Activated B cell treated with CpG ODN at 0.5 μM for 24 hours (primary cell): ENCODE measurements around the gene LRIF1. TPM values are rescaled to one million over a fixed set of nuclear protein-coding genes. Genes with fewer than 3 reads are reported as not detected.
A peak's percentile ranks its signal among the peaks of the same experiment; 100 is the strongest.

Source experiments
- ATAC-seq: fragments of 200-7000 bp; cut with Tn5 transposase; one replicate; pipeline ENCODE4 v1.10.0; 2021; ENCODE audit warnings: low read depth, mild to moderate bottlenecking, moderate library complexity
- CTCF ChIA-PET: fragments of 350-600 bp; sonication (Branson Sonifier 250); formaldehyde crosslinking; loops from one replicate; lab custom pipeline; 2021; ENCODE audit warnings: antibody characterized with exemption; lab: Charles Lee
- POLR2A ChIA-PET: fragments of 350-600 bp; sonication (Branson Sonifier 250); formaldehyde crosslinking; loops from one replicate; lab custom pipeline; 2021; ENCODE audit warnings: antibody characterized with exemption; lab: Charles Lee
- DNase-seq: peaks from one replicate; pipeline ENCODE4 v3.0.0; 2022
- H3K27ac Mint-ChIP-seq: one replicate; pipeline ENCODE4 v1.8.0; 2020; ENCODE audit warnings: mixed read lengths
- H3K27me3 Mint-ChIP-seq: one replicate; pipeline ENCODE4 v1.8.0; 2021; ENCODE audit warnings: mixed read lengths
- H3K36me3 Mint-ChIP-seq: one replicate; pipeline ENCODE4 v1.8.0; 2021; ENCODE audit warnings: low read depth, mixed read lengths
- H3K4me1 Mint-ChIP-seq: one replicate; pipeline ENCODE4 v1.8.0; 2021; ENCODE audit warnings: mixed read lengths
- H3K4me3 Mint-ChIP-seq: one replicate; pipeline ENCODE4 v1.8.0; 2020; ENCODE audit warnings: mild to moderate bottlenecking, mixed read lengths
- H3K9me3 Mint-ChIP-seq: one replicate; pipeline ENCODE4 v1.8.0; 2020; ENCODE audit warnings: mixed read lengths
- CTCF ChIP-seq: fragments of 200-600 bp; IDR thresholded peaks from one replicate; pipeline ENCODE4 v1.8.0; 2022; ENCODE audit warnings: antibody characterized with exemption, mild to moderate bottlenecking
- intact Hi-C: fragments of 100-400 bp; cut with micrococcal nuclease; formaldehyde crosslinking; loops from one replicate; pipeline ENCODE4 v1.15.1; 2024
- total RNA-seq: library from RNA; stranded (reverse); gene quantifications from 2 replicates; pipeline ENCODE4 v1.2.3, GENCODE V29; 2022

The LRIF1 gene
- total RNA-seq, 1 donor from 2014 or later: 17.0 TPM

GRCh38 chr1:110912784-110913183 lies 50.9 kb downstream of the LRIF1 start:
- Mint-ChIP-seq H3K4me1 (peaks cover 6% of the 10 kb centered on the region), H3K27me3 (no peaks in the 10 kb centered on the region), H3K4me3 (no peak overlapping the region), H3K9me3 (peaks cover 4% of the 10 kb centered on the region), H3K36me3 (no peaks in the 10 kb centered on the region), H3K27ac (no peak overlapping the region)
- POLR2A ChIA-PET: no interaction called here
- DNase-seq (no peak), ATAC-seq (no peak)
- intact Hi-C loops: no loop called here
- CTCF ChIA-PET: no interaction called here
- TF ChIP-seq CTCF: no peak

- no peak for TF ChIP-seq CTCF
- peaks cover 4% of the 10 kb centered on the region for H3K9me3 Mint-ChIP-seq
- peak overlapping the region; percentile 57 for H3K27ac Mint-ChIP-seq
- no peaks in the 10 kb centered on the region for H3K27me3 Mint-ChIP-seq
- intact Hi-C loops: loop anchor here (2.0 kb wide), 1 partner anchor 15 kb away; no protein-coding TSS in a partner anchor
- ATAC-seq: peak; percentile 26
- peaks cover 41% of the 10 kb centered on the region for H3K4me1 Mint-ChIP-seq
- DNase-seq: no peak
- H3K36me3 Mint-ChIP-seq: peaks cover 35% of the 10 kb centered on the region
- no peak overlapping the region for H3K4me3 Mint-ChIP-seq
- ChIA-PET CTCF (interaction anchor here (2.1 kb wide), 1 partner anchor 122 kb away, joined by 4 read pairs; no protein-coding TSS in a partner anchor), POLR2A (interaction anchor here (1.5 kb wide), 1 partner anchor 29 kb away, joined by 3 read pairs; no protein-coding TSS in a partner anchor)
Measured at GRCh38 chr1:110903853-110904500, 59.7 kb downstream of the LRIF1 start.

GRCh38 chr1:110902820-110903463 lies 60.8 kb downstream of the LRIF1 start:
- H3K27me3 Mint-ChIP-seq: no peaks in the 10 kb centered on the region
- intact Hi-C loops: no loop called here
- ChIA-PET POLR2A (no interaction called here), CTCF (interaction anchor here (2.1 kb wide), 1 partner anchor 121 kb away, joined by 4 read pairs; no protein-coding TSS in a partner anchor)
- DNase-seq (no peak), ATAC-seq (no peak)
- peaks cover 46% of the 10 kb centered on the region for H3K36me3 Mint-ChIP-seq
- peak overlapping the region; percentile 75 for H3K27ac Mint-ChIP-seq
- H3K4me1 Mint-ChIP-seq: peaks cover 50% of the 10 kb centered on the region
- no peak for TF ChIP-seq CTCF
- peaks cover 4% of the 10 kb centered on the region for H3K9me3 Mint-ChIP-seq
- no peak overlapping the region for H3K4me3 Mint-ChIP-seq

GRCh38 chr1:110899458-110899843 lies 64.3 kb downstream of the LRIF1 start:
- TF ChIP-seq CTCF: no peak
- peaks cover 65% of the 10 kb centered on the region for H3K4me1 Mint-ChIP-seq
- no peak for ATAC-seq
- intact Hi-C loops: no loop called here
- H3K36me3 Mint-ChIP-seq: peaks cover 79% of the 10 kb centered on the region
- DNase-seq: no peak
- no peaks in the 10 kb centered on the region for H3K9me3 Mint-ChIP-seq
- ChIA-PET POLR2A (no interaction called here), CTCF (no interaction called here)
- no peaks in the 10 kb centered on the region for H3K27me3 Mint-ChIP-seq
- H3K27ac Mint-ChIP-seq: peak overlapping the region; percentile 57
- H3K4me3 Mint-ChIP-seq: no peak overlapping the region

- ATAC-seq (no peak), DNase-seq (no peak)
- H3K4me1 Mint-ChIP-seq: peaks cover 66% of the 10 kb centered on the region
- H3K27ac Mint-ChIP-seq: peak overlapping the region; percentile 62
- no peaks in the 10 kb centered on the region for H3K9me3 Mint-ChIP-seq
- no peak overlapping the region for H3K4me3 Mint-ChIP-seq
- ChIA-PET POLR2A (no interaction called here), CTCF (no interaction called here)
- intact Hi-C loops: no loop called here
- TF ChIP-seq CTCF: no peak
- H3K27me3 Mint-ChIP-seq: no peaks in the 10 kb centered on the region
- H3K36me3 Mint-ChIP-seq: peaks cover 85% of the 10 kb centered on the region
Measured at GRCh38 chr1:110898734-110899457, 64.8 kb downstream of the LRIF1 start.
